Left lung (tissue), 10 donors: Measurements from ENCODE around the gene ARHGEF4. TPM values are rescaled to one million over a fixed set of nuclear protein-coding genes. Genes with fewer than 3 reads are reported as not detected.

Source experiments
- ATAC-seq: fragments of 200-7000 bp; cut with Tn5 transposase; one replicate; pipeline ENCODE4 v1.9.1; 2020; ENCODE audit warnings: moderate library complexity
- DNase-seq, 4 donors: peaks; one replicate each; pipeline ENCODE4 v3.0.0-alpha.2; 2013 to 2020
- H3K27ac ChIP-seq, 2 donors: fragments of 200-600 bp; sonication (generic) in 1 of 2; one replicate each; pipeline versions ENCODE4 v1.5.0 to v1.8.0; 2020 to 2021
- H3K27me3 ChIP-seq, 2 donors: fragments of 200-600 bp; sonication (generic) in 1 of 2; one replicate each; pipeline versions ENCODE4 v1.5.0 to v1.8.0; 2020 to 2021
- H3K36me3 ChIP-seq, 2 donors: fragments of 200-600 bp; sonication (generic) in 1 of 2; one replicate each; pipeline versions ENCODE4 v1.5.0 to v1.8.0; 2020 to 2021
- H3K4me1 ChIP-seq, 2 donors: fragments of 200-600 bp; one replicate each; pipeline ENCODE4 v1.8.0; 2021
- H3K4me3 ChIP-seq, 2 donors: fragments of 200-600 bp; sonication (generic) in 1 of 2; one replicate each; pipeline versions ENCODE4 v1.5.0 to v1.8.0; 2020 to 2021; ENCODE audit warnings: mild to moderate bottlenecking in 1 of 2
- H3K9me3 ChIP-seq, 2 donors: fragments of 200-600 bp; sonication (generic) in 1 of 2; one replicate each; pipeline versions ENCODE4 v1.5.0 to v1.8.0; 2020 to 2021
- intact Hi-C, 2 donors: fragments of 100-400 bp; cut with DNase I; formaldehyde crosslinking; loops; one replicate each; pipeline versions ENCODE4 v1.11.2 to v1.14.2; 2022
- polyA plus RNA-seq, 6 donors: library from polyadenylated mRNA; unstranded; fragments of 120-200 nt; gene quantifications; one replicate each; pipeline ENCODE4 v1.2.1, GENCODE V29; 2013; ENCODE audit not compliant: insufficient read length in 6 of 6
- total RNA-seq, 2 donors: library from RNA; stranded (reverse); fragmentation: NEBNext Ultra II Directional; extraction: Animal tissue kit (Norgen Biotek cat#: 25700); gene quantifications; one replicate each; pipeline ENCODE4 v1.2.1, GENCODE V29; 2021
- TF ChIP-seq, protein P1 (sequence below), 2 donors: fragments of 200-600 bp; sonication (generic) in 1 of 2; IDR thresholded peaks; one replicate each; pipeline versions ENCODE4 v1.5.0 to v1.8.0; 2021; ENCODE audit warnings: antibody characterized with exemption in 2 of 2
- donor health status: DM: no; HTN: yes; CAD: no.
- donor health status: DM: no; HTN: no; CAD: no.

The ARHGEF4 gene
- total and polyA plus RNA-seq, 8 donors = 1.7 to 4.3 (median 2.8) TPM

DNA sequence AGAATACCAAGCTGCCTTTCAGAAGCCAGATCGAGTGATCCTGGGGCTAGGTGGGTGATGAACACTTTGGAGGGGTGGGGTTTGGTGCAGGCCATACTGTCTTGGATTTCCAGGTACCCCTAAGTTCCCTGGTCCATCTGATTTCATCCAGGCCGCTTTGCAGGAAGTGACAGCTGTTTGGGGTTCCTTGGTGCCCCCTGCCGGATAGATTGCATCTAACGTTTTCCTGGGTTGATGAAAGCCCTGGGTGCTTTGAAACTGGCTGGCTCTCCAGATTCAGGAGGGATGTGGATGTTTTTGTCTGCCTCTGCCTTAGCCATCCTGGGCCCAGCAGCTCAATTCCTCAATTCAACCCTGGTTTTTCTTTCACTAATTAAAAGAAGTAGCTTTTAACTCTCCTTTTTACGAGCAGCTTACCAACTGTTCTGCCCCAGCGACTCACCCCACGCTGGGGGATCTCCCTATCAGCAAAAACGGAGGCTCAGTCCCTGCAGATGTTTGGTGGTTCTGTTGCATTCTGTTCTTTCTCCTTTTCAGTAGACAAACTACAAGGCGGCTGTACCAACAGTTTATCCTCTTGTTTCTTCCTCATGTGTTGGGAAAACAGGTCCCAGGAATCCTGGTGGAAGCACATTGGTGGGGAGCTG, 37.1 kb downstream of the ARHGEF4 start:
- Histone ChIP-seq H3K27ac (no peak overlapping the region), H3K4me3 (no peak overlapping the region), H3K27me3 (peaks cover 0 to 19% of the 10 kb centered on the region in 2 donors), H3K4me1 (no peaks in the 10 kb centered on the region), H3K36me3 (no peaks in the 10 kb centered on the region), H3K9me3 (no peaks in the 10 kb centered on the region)
- ATAC-seq (peak; percentile 92), DNase-seq (peak in 3 of 4 donors; percentile 53 to 77 (median 59))
- TF ChIP-seq, protein P1, sequence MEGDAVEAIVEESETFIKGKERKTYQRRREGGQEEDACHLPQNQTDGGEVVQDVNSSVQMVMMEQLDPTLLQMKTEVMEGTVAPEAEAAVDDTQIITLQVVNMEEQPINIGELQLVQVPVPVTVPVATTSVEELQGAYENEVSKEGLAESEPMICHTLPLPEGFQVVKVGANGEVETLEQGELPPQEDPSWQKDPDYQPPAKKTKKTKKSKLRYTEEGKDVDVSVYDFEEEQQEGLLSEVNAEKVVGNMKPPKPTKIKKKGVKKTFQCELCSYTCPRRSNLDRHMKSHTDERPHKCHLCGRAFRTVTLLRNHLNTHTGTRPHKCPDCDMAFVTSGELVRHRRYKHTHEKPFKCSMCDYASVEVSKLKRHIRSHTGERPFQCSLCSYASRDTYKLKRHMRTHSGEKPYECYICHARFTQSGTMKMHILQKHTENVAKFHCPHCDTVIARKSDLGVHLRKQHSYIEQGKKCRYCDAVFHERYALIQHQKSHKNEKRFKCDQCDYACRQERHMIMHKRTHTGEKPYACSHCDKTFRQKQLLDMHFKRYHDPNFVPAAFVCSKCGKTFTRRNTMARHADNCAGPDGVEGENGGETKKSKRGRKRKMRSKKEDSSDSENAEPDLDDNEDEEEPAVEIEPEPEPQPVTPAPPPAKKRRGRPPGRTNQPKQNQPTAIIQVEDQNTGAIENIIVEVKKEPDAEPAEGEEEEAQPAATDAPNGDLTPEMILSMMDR (IDR thresholded peaks at IDR 0.05) = peak; percentile 54 to 67
- intact Hi-C loops = loop anchor here in 1 of 2 donors (5.0 kb wide), 1 partner anchor 77 kb away; no protein-coding TSS in a partner anchor

DNA sequence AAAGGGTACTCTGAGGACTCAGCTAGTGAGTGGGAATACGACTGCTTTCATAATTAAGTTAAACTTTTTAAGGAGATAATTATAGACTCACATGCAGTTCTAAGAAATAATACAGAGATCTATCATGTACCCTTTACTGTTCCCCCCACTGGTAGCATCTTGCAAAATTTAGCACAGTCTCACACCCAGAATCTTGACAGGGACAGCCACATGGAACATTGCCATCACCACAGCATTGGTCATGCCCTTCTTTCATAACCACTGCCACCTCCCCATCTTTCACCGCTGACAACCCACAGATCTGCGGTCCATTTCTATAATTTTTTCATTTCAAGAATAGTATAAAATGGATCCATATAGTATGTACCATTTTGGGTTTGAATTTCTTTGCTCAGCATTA, 37.8 kb downstream of the ARHGEF4 start:
- Histone ChIP-seq H3K27ac (no peak overlapping the region), H3K4me3 (no peak overlapping the region), H3K9me3 (no peaks in the 10 kb centered on the region), H3K36me3 (no peaks in the 10 kb centered on the region), H3K27me3 (peaks cover 0 to 15% of the 10 kb centered on the region in 2 donors), H3K4me1 (no peaks in the 10 kb centered on the region)
- ATAC-seq = no peak
- intact Hi-C loops = loop anchor here in 1 of 2 donors (5.0 kb wide), 1 partner anchor 77 kb away; no protein-coding TSS in a partner anchor
- no peak for DNase-seq
- TF ChIP-seq, protein P1 (IDR thresholded peaks at IDR 0.05) = no peak

DNA sequence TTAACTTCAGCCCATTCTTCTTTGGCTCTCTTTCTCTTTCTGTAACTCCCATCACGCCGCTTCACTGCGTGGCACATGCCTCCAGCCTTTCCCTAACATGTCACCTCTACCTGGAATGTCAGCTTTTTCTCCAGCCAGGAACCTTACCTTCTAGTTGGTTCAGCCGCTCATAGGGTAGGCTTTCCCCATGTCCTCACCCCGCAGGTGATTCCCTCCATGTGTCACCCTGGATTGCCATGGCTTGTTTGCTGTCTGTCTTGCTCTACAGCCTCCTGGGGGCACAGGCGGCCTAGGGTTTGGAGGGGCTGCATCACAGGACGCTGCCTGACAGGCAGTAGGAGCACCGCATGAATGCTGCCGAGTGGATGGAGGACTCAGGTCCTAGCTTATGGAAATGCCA, 39.2 kb downstream of the ARHGEF4 start:
- Histone ChIP-seq H3K27ac (no peak overlapping the region), H3K4me1 (no peaks in the 10 kb centered on the region), H3K4me3 (no peak overlapping the region), H3K9me3 (no peaks in the 10 kb centered on the region), H3K27me3 (peaks cover 0 to 18% of the 10 kb centered on the region in 2 donors), H3K36me3 (no peaks in the 10 kb centered on the region)
- intact Hi-C loops = no loop called here
- DNase-seq = no peak
- no peak for ATAC-seq
- TF ChIP-seq, protein P1 (IDR thresholded peaks at IDR 0.05) = no peak

DNA sequence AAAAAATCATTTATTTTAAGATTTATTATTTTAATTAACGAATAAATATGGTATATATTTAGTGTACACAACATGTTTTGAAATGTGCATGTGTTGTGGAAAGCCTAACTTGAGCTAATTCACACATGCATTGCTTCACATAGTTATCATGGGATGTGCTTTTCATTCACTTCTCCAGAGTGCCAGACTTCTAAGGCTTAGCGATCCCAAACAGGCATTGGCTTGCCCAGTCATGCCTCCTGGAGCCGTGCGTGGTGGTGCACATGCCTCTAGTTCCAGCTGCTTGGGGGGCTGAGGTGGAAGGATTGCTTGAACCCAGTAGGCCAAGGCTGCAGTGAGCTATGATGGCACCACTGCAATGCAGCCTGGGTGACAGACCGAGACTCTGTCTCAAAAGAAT, 40.5 kb downstream of the ARHGEF4 start:
- intact Hi-C loops = no loop called here
- DNase-seq (no peak), ATAC-seq (no peak)
- H3K27me3 ChIP-seq = peaks cover 0 to 29% of the 10 kb centered on the region in 2 donors
- H3K4me3 ChIP-seq = no peak overlapping the region
- no peaks in the 10 kb centered on the region for H3K36me3 ChIP-seq
- no peak overlapping the region for H3K27ac ChIP-seq
- H3K4me1 ChIP-seq = no peaks in the 10 kb centered on the region
- TF ChIP-seq, protein P1 (IDR thresholded peaks at IDR 0.05) = no peak
- H3K9me3 ChIP-seq = no peaks in the 10 kb centered on the region

DNA sequence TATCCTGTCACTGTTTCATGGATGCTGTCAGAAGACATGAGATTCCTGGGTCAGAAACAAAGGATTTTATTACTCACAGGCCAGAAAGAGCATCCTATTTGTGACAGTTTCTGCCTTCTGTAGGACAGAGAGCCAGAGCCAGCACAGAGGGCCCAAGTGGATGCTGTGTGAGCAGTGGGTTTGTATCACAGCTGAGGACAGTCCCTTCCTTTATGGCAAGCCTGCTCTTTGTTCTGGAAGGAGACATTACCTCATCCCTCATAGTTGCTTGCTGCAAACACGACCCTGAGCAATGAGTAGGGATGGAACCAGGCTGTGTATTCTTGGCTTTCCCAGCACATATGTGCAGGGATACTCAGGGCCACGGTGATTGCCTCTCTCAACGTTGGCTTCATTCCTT, 41.6 kb downstream of the ARHGEF4 start:
- Histone ChIP-seq H3K27me3 (peaks cover 0 to 29% of the 10 kb centered on the region in 2 donors), H3K36me3 (no peaks in the 10 kb centered on the region), H3K4me3 (no peak overlapping the region), H3K4me1 (no peaks in the 10 kb centered on the region), H3K27ac (no peak overlapping the region), H3K9me3 (no peaks in the 10 kb centered on the region)
- TF ChIP-seq, protein P1 (IDR thresholded peaks at IDR 0.05) = no peak
- ATAC-seq (no peak), DNase-seq (no peak)
- intact Hi-C loops = no loop called here
